Breast epithelium (tissue), 4 donors: ENCODE measurements around the gene TMEM107. TPM values are rescaled to one million over a fixed set of nuclear protein-coding genes. Genes with fewer than 3 reads are reported as not detected.
A peak's percentile ranks its signal among the peaks of the same experiment; 100 is the strongest.

Source experiments
- DNase-seq, 2 donors: peaks; one replicate each; pipeline ENCODE4 v3.0.0-alpha.2; 2019; ENCODE audit warnings: low spot score in 2 of 2
- H3K27ac ChIP-seq, 2 donors: fragments of 200-600 bp; sonication (generic) in 1 of 2; one replicate each; pipeline ENCODE4 v1.5.1; 2016 to 2019; ENCODE audit warnings: mild to moderate bottlenecking in 1 of 2
- H3K27me3 ChIP-seq, 2 donors: fragments of 200-600 bp; sonication (generic) in 1 of 2; one replicate each; pipeline versions ENCODE4 v1.5.1 to v1.6.0; 2017 to 2019; ENCODE audit warnings: control low read depth in 1 of 2, mild to moderate bottlenecking in 1 of 2
- H3K36me3 ChIP-seq: fragments of 200-600 bp; one replicate; pipeline ENCODE4 v1.5.1; 2019
- H3K4me1 ChIP-seq, 2 donors: fragments of 200-600 bp; sonication (generic); one replicate each; pipeline ENCODE4 v1.5.1; 2016 to 2019; ENCODE audit warnings: control low read depth in 1 of 2
- H3K4me3 ChIP-seq, 3 donors: fragments of 200-600 bp; sonication (generic); 1 replicate in 2 of 3; 2 replicates in 1 of 3; pipeline ENCODE4 v1.5.1; 2016 to 2019; ENCODE audit warnings: mild to moderate bottlenecking in 3 of 3, moderate library complexity in 2 of 3
- H3K9me3 ChIP-seq, 2 donors: fragments of 200-600 bp; sonication (generic) in 1 of 2; one replicate each; pipeline ENCODE4 v1.5.1; 2016 to 2019; ENCODE audit warnings: control low read depth in 1 of 2
- POLR2A ChIP-seq: fragments of 450-650 bp; IDR thresholded peaks from one replicate; pipeline ENCODE4 v1.6.1; 2016; ENCODE audit warnings: antibody characterized with exemption, mild to moderate bottlenecking, moderate library complexity
- POLR2AphosphoS5 ChIP-seq, 3 donors: sonication (generic); formaldehyde crosslinking; IDR thresholded peaks; one replicate each; pipeline ENCODE4 v1.6.1; 2017; ENCODE audit warnings: antibody characterized with exemption in 3 of 3
- intact Hi-C: fragments of 100-400 bp; cut with DNase I; formaldehyde crosslinking; loops from one replicate; pipeline ENCODE4 v1.15.1; 2023; ENCODE audit warnings: low total_unique reads
- total RNA-seq, 3 donors: library from RNA; depleted of rRNA; stranded (reverse); fragments of >200 nt; gene quantifications; one replicate each; pipeline ENCODE4 v1.1.0, GENCODE V29; 2016
- TF ChIP-seq, protein P1 (sequence below), 3 donors: fragments of 450-650 bp; IDR thresholded peaks; one replicate each; pipeline ENCODE4 v1.5.1; 2016 to 2017; ENCODE audit warnings: antibody characterized with exemption in 3 of 3, mild to moderate bottlenecking in 3 of 3, moderate library complexity in 3 of 3

Gene TMEM107
- total RNA-seq, 3 donors from 2014 or later = 15.7 to 83.1 (median 41.0) TPM

DNA sequence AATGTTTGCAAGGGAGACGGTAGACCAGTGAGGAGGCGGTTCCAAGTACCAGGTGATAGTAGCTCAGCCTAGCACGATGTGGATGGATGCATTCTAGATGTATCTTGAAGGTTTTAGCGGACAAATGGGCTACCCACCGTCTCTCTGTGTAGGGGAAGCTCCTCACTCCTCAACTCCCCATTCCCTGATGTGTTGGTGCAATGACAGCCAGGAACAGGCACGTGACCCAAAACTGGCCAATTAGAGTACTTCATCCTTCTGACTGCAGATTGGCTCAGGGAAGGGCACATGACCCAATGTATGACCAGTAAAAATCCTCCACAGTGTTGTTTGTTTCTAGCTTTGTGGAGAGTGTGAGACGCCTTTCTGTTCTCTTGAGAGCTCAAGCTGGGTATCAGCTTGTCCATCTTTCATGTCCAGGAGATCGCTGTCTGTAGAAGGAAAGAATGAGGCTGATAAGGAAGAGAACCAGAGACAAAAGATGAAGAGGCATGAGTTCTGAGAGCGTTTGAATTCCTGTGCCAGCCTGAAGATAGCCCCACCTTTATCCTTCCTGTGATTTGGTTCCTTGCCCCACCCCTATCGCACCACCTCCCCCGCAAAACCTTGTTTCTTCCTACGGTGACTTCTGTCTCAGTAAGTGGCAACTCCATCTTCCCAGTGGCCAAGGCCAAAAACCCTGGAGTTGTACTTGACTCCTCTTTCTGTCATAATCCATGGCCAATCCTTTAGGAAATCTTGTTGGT is 16.1 kb upstream of the TMEM107 start:
- DNase-seq = peak; percentile 74 to 85
- TF ChIP-seq POLR2AphosphoS5 (IDR thresholded peaks at IDR 0.05) (peak in 2 of 3 donors; percentile 76 to 78), POLR2A (peak; percentile 67)
- TF ChIP-seq, protein P1, sequence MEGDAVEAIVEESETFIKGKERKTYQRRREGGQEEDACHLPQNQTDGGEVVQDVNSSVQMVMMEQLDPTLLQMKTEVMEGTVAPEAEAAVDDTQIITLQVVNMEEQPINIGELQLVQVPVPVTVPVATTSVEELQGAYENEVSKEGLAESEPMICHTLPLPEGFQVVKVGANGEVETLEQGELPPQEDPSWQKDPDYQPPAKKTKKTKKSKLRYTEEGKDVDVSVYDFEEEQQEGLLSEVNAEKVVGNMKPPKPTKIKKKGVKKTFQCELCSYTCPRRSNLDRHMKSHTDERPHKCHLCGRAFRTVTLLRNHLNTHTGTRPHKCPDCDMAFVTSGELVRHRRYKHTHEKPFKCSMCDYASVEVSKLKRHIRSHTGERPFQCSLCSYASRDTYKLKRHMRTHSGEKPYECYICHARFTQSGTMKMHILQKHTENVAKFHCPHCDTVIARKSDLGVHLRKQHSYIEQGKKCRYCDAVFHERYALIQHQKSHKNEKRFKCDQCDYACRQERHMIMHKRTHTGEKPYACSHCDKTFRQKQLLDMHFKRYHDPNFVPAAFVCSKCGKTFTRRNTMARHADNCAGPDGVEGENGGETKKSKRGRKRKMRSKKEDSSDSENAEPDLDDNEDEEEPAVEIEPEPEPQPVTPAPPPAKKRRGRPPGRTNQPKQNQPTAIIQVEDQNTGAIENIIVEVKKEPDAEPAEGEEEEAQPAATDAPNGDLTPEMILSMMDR (IDR thresholded peaks at IDR 0.05) = no peak

DNA sequence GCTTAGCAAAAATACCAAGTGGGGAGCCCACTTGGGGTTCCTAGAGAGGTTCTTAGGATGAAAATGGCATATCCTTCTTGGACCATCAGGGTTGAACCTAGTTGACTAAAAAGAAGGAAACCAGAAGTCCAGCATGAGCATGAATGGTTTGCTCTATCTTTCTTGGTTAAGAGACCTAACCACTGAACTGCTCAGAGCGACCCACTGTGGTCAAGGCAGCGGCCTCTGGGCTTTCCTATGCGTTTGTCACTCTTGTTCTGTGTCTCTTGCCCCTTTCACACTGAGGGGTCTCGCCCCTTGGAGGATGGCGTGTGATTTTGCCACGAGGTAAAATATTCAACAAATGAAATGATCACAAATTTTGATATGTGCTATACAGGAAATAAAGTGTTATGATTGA is 14.3 kb upstream of the TMEM107 start:
- intact Hi-C loops = no loop called here
- Histone ChIP-seq H3K4me1 (peaks cover 0 to 10% of the 10 kb centered on the region in 2 donors), H3K4me3 (peak overlapping the region; percentile 68 to 93 (median 91))

More for the DNA sequence above, 16.1 kb upstream of the TMEM107 start:
- Histone ChIP-seq H3K36me3 (no peaks in the 10 kb centered on the region), H3K27me3 (no peaks in the 10 kb centered on the region), H3K9me3 (no peaks in the 10 kb centered on the region), H3K4me1 (peaks cover 0 to 10% of the 10 kb centered on the region in 2 donors), H3K27ac (peak overlapping the region; percentile 68 to 93), H3K4me3 (peak overlapping the region; percentile 35 to 58 (median 38))
- intact Hi-C loops = no loop called here

DNA sequence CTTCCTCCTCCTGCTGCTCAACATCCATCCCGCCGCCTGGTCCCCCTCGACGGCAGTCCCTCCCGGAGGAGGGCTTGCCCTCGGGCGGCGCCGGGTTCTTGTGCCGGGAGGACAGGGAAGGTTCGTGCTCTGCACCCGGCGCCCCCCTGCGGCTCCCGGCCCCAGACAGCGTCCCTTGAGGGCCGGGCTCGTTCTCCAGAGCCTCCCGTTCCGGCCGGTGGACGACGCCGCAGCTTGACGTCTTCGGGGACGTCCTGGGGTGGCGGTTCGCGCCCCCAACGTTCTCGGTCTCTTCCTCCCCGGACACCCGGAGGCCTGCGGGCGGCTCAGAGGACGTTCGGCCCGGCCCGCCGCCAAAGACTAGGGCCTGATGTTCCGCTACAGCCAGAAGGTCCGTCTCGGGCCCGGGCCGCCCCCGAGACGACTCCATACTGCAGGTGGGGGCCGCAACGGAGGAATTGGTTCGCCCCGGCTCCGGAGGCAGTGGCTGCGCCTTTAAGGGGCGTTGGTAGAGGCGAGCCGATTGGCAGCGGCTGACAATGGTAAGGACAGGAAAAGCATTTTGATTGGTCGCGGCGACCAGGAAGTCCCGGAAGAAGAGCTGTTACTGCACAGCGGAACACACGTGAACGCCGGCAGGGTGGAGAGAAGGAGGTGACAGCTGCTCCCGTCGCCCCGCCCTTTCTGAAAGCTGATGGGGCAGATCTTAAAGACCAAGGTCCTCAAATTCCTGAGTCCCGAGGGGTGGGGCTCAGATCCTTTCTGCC is 13.7 kb upstream of the TMEM107 start, which contains the start of gene BORCS6:
Gene BORCS6, minus strand, starts transcription at position 470 of the 767 bp plus-strand sequence. Its CDS starts 40 bp downstream, at position 430.
- no peaks in the 10 kb centered on the region for H3K36me3 ChIP-seq
- TF ChIP-seq, protein P1 (IDR thresholded peaks at IDR 0.05) = no peak
- TF ChIP-seq POLR2A = peak; percentile 59
- peak; percentile 65 to 81 (median 70) for TF ChIP-seq POLR2AphosphoS5 (IDR thresholded peaks at IDR 0.05)
- DNase-seq = peak; percentile 95 to 98
- peaks cover 0 to 10% of the 10 kb centered on the region in 2 donors for H3K4me1 ChIP-seq
- no peaks in the 10 kb centered on the region for H3K9me3 ChIP-seq
- intact Hi-C loops = loop anchor here (1.0 to 5.0 kb wide), 2 partner anchors 32 to 68 kb away; no protein-coding TSS in a partner anchor
- H3K27ac ChIP-seq = peak within 1 kb of the TSS; percentile 94 to 96
- no peaks in the 10 kb centered on the region for H3K27me3 ChIP-seq
- H3K4me3 ChIP-seq = peak within 1 kb of the TSS; percentile 68 to 93 (median 91)

More for the DNA sequence above, 14.3 kb upstream of the TMEM107 start:
- peak overlapping the region; percentile 94 to 96 for H3K27ac ChIP-seq
- no peaks in the 10 kb centered on the region for H3K36me3 ChIP-seq
- no peaks in the 10 kb centered on the region for H3K9me3 ChIP-seq
- no peaks in the 10 kb centered on the region for H3K27me3 ChIP-seq
- DNase-seq = no peak
- TF ChIP-seq POLR2A = no peak
- no peak for TF ChIP-seq POLR2AphosphoS5 (IDR thresholded peaks at IDR 0.05)
- TF ChIP-seq, protein P1 (IDR thresholded peaks at IDR 0.05) = no peak

DNA sequence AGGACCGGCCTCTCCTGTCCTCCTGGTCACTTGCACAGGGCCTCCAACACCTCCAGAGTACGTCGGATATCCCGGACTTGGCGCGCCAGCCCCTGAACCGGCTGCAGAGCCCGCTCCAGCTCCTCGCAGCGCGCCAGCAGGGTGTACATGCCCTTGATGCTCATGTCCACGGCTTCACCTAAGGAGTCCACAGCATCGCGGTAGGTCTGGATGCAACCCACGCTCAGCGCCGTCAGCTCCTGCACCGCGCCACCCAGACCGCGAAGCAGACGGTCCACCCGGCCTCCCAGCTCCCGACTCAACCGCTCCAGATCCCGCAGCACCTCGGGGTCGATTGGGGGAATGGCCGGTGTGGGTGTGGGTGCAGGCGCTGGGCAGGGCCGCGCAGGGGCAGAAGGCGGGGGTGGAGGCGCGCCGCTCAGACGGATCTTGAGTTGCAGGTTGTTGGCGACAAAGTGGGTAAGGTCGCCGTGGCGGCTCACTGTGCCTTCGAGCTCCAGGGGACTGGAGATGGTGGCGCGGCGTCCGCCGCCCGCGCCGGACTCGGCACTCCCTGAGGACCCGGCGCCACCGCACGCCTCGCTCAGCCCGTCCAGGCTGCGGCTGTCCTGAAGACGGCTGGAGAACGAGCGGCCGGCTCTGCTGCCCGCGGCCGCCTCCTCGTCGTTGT is 13.0 kb upstream of the TMEM107 start:
- H3K4me1 ChIP-seq = peaks cover 0 to 10% of the 10 kb centered on the region in 2 donors
- no peak for TF ChIP-seq POLR2A
- TF ChIP-seq, protein P1 (IDR thresholded peaks at IDR 0.05) = no peak
- no peaks in the 10 kb centered on the region for H3K9me3 ChIP-seq
- no peaks in the 10 kb centered on the region for H3K27me3 ChIP-seq
- intact Hi-C loops = loop anchor here (1.0 to 5.0 kb wide), 2 partner anchors 33 to 67 kb away; no protein-coding TSS in a partner anchor
- H3K27ac ChIP-seq = peak overlapping the region; percentile 94 to 96
- H3K36me3 ChIP-seq = no peaks in the 10 kb centered on the region
- peak overlapping the region; percentile 68 to 93 (median 91) for H3K4me3 ChIP-seq
- DNase-seq = no peak
